AG09309 (cell line): Measurements from ENCODE around the gene NUAK2.
"Not testable (repeated sequence)": the region's sequence is repeated elsewhere in the genome, so short reads cannot be mapped to it uniquely, and the experiment has no call there.

ENCODE experiments used
- DNase-seq: peaks from one replicate; pipeline ENCODE4 v3.0.0-alpha.2; 2010; ENCODE audit warnings: low read depth
- H3K4me3 ChIP-seq: 2 replicates; pipeline ENCODE4 v1.5.1; 2011; ENCODE audit warnings: mild to moderate bottlenecking, low read depth, low read length, moderate library complexity; ENCODE audit not compliant: control insufficient read depth
- CTCF ChIP-seq: IDR thresholded peaks from 2 replicates; pipeline ENCODE4 v1.5.1; 2011; ENCODE audit warnings: mild to moderate bottlenecking, low read depth, low read length, inconsistent platforms; ENCODE audit not compliant: insufficient read depth, control insufficient read depth; ENCODE audit errors: missing control alignments

Gene NUAK2

GRCh38 chr1:205298191-205298994, 23.2 kb downstream of the NUAK2 start:
- TF ChIP-seq CTCF, result no peak
- peak; percentile 90 for DNase-seq
- H3K4me3 ChIP-seq, result no peak overlapping the region

- not testable (repeated sequence) for H3K4me3 ChIP-seq, DNase-seq
Measured at GRCh38 chr1:205297546-205298177, 23.9 kb downstream of the NUAK2 start.

- H3K4me3 ChIP-seq, result no peak overlapping the region
- TF ChIP-seq CTCF, result no peak
- no peak for DNase-seq
Measured at GRCh38 chr1:205296154-205296553, 25.4 kb downstream of the NUAK2 start.

GRCh38 chr1:205294934-205295333, 26.6 kb downstream of the NUAK2 start:
- no peak for DNase-seq
- TF ChIP-seq CTCF, result no peak

GRCh38 chr1:205294175-205294917, 27.2 kb downstream of the NUAK2 start:
- TF ChIP-seq CTCF, result no peak
- peak; percentile 74 for DNase-seq
- no peak overlapping the region for H3K4me3 ChIP-seq

More at GRCh38 chr1:205294934-205295333, 26.6 kb downstream of the NUAK2 start:
- H3K4me3 ChIP-seq, result no peak overlapping the region

GRCh38 chr1:205293350-205294074, 28.0 kb downstream of the NUAK2 start:
- TF ChIP-seq CTCF, result no peak
- no peak overlapping the region for H3K4me3 ChIP-seq
- DNase-seq, result no peak
